Inferior parietal cortex (tissue), 1 donor: Measurements from ENCODE around the gene ZBTB47.

ENCODE experiments used
- DNase-seq: peaks from one replicate; pipeline ENCODE4 v3.0.0-alpha.2; 2016; ENCODE audit errors: extremely low spot score

ZBTB47 gene

DNA sequence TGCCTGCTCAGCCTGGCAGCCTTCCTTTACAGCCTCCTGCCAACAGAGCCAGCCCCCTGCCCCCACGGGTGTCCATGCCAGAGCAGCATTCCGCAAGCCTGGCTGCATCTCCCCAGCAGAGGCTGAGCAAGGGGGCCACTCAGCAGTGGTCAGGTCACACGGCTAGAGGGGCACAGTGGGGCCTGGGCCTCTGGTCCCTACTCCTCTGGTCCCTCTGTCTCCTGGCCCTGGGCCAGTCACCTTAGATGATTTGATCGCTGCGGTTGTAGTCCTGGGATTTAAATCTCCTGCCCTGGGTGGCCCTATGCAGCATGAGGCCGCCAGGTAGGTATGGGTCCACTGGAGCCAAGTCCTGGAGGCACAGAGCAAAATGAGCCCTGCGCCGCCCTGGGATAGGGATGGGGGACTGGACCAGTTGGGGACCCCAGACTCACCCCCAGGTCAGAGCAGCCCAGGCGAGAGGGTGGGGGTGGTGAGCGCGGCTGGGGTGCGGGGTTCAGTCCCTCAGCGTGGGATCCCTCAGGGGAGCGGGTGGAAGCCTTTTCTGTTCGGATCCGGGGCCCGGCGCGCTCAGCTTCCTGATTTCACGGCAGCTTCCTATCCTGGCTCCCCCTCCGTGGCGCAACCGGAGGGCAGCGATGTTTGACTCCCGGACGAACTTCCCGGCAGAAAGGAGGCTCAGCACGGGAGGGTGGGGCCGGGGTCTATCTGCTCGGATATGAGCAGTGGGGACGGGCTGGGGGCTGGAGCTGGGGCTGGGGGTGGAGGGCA, at the start of gene ZBTB47:
ZBTB47 (plus strand) TSS at position 138 of the 771 bp plus-strand sequence. CDS start 4,659 bp downstream, outside the sequence.
- DNase-seq: no peak

DNA sequence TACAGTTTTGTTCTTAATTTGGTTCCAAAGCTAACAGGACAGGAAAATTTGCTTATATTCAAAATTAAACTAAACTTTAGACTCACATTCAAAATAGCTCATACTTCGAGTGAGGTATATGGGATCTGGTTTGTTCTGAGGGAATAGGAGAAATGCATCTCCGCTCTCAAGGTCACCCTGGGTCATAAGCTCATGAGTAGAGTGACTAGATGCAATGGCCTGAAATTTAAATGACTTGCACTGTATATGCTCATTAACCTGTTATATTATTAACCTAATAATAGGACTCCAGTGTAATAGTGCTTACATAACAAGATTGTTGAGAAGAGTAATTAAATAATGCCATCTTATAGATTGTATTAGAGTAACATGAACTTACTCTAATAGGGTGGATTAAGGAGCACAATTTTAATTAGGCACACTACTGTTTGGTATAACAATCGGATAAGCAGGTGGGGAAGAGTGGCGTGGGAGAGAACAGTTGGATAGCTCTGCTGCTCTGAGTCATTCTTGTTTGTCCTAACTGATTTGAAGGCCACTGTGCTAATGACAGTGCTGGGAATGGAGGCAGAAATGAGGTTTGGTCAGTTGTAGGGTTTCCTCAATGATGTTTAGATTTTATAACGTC, 47.8 kb upstream of the ZBTB47 start:
- DNase-seq: no peak

DNA sequence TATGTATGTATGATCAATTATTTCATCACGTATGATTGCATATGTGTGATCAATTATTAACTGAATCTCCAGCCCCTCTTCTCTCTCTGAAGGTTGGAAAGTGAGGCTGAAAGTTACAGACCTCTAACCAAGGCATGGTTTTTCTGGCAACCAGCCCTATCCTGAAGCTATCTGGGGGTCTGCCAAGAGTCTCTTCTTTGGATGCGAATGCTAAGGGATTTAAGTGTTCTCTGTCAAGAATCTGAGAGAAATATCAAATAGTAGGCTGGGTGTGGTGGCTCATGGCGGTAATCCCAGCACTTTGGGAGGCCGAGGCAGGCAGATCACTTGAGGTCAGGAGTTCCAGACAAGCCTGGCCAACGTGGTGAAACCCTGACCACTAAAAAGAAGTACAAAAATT, 44.9 kb upstream of the ZBTB47 start:
- no peak for DNase-seq

DNA sequence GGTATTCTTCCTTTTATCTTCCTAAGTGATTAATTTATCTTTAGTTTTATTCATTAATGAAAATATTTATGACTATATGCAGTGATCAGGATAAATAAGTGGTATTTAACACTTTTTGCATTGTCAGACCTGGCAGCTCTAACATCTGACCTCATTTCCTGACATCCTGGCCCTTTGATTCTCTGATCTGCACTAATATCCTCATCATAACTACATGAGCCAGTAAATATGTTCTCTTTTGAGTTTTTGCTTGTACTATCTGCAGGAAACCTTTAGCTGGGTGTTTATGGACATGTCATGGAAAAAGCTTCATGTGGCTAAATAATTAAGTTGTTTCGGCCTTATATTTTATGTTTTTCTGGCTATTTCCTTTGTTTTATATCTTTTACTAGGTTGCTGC, 42.5 kb upstream of the ZBTB47 start:
- DNase-seq: no peak

DNA sequence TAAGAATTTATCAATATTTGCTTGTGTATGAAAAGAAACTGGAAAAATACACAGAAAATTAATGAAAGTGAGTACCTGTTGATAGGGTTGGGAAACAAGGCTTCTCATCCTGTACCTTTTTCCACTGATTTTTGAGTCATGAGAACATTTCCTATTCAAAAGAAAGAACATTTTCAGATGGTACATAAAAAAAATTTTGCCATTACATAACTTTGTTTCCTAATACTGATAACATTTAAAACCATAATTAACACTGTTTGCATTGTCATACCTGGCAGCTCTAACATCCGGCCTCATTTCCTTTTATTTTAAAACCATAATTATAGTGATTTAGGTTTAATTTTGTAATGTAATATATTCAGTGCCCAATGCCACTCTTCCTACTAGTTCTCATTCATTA, 41.3 kb upstream of the ZBTB47 start:
- no peak for DNase-seq

DNA sequence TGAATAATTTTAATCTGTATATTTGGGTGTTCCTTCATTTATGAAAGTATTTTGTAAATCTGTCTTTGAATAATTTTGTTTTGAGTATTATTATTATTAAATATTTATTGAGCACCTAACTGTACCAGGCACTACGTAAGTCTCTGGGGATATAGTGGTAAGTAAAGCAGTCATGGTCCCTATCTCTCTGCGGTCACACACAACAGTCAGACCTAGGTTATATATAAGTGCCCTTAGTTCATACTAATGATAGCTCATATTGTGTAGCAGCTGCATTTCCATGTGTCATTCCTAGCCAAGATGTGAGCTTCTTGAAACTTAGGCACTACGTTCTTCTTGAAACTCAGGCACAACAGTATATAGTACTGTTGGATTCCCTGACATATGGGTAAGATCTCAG, 40.6 kb upstream of the ZBTB47 start:
- DNase-seq: no peak

DNA sequence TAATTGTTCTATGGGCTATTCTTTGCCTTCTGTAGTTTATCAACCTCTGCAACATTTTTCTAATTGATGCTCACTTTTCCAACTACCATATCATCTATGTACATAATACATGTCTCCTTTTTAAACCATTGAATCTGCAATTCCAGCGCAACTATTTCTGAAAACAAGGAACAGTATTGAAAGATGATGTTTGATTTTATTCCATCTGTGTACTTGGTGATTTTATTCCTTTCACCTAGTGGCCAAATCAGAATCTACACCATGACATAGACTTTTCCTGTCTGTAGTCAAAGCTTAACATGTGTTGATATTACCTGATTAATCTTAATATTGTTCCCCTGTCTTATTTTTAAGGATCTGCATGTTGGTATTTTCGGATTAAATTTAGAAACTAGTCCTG, 40.0 kb upstream of the ZBTB47 start:
- no peak for DNase-seq

DNA sequence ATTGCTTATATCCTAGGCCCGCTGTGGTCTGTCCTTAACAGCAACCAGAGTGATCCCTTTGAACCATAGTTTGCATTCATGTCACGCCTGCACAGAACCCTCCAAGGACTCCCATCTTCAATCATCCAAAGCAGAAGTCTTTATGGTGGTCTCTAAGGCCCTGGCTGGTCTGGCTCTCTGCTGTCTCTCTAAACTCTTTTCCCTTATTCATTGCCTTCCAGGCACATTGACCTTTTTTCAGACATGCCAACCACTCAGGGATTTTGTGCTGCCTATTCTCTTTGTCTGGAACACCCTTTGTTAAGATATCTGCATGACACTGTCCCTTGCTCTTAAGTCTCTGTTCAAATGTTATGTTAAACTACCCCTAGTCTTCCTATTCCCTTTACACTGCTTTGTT, 21.9 kb upstream of the ZBTB47 start:
- no peak for DNase-seq

DNA sequence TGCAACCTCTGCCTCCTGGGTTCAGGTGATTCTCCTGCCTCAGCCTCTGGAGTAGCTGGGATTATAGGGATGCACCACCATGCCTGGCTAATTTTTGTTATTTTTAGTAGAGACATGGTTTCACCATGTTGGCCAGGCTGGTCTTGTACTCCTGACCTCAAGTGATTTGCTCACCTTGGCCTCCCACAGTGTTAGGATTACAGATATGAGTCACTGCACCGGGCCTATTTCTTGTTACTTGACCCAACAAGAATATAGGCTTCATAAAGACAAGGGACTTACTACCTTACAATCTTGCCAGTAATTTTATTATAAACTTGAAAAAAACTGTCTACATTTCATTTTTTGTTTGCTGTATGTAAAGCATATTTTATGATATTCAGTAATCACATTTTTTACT, 21.4 kb upstream of the ZBTB47 start:
- no peak for DNase-seq

DNA sequence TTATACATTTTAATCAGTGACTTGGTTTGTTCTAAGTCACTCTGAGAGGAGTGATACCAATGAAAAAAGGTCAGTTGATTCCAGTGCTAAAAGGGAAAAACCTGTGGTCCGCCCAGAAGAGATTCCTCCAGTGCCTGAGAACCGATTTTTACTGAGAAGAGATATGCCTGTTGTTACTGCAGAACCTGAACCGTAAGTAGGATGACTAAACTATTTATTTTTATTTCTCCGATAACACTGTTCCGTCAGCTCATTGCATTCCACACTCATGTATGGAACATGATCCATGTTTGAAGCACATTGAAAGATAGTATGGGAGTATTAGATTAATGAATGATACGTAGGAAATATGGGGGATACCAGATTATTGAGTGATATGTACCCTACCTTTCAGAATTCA, 20.0 kb upstream of the ZBTB47 start:
- no peak for DNase-seq

DNA sequence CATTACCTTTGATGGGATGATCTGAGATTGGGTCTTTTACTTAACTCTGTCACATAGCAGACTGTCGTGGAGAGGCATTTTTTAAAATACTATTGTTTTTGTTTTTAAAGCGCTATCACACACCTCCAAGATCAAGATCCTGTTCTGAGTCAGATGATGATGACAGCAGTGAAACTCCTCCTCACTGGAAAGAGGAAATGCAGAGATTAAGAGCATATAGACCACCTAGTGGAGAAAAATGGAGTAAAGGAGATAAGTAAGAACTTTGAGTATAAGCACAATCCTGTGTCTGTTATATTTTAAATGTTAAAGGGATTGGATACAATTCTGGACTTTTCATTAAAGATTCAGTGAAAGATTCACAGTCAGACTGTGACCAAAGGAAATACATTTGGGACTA, 18.4 kb upstream of the ZBTB47 start:
- no peak for DNase-seq

DNA sequence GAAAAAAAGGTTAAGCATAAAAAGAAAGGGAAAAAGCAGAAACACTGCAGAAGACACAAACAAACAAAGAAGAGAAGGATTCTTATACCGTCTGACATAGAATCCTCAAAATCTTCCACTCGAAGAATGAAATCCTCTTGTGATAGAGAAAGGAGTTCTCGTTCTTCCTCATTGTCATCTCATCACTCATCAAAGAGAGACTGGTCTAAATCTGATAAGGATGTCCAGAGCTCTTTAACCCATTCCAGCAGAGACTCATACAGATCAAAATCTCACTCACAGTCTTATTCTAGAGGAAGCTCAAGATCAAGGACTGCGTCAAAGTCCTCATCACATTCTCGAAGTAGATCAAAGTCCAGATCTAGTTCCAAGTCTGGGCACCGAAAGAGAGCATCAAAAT, 16.5 kb upstream of the ZBTB47 start:
- DNase-seq: no peak

DNA sequence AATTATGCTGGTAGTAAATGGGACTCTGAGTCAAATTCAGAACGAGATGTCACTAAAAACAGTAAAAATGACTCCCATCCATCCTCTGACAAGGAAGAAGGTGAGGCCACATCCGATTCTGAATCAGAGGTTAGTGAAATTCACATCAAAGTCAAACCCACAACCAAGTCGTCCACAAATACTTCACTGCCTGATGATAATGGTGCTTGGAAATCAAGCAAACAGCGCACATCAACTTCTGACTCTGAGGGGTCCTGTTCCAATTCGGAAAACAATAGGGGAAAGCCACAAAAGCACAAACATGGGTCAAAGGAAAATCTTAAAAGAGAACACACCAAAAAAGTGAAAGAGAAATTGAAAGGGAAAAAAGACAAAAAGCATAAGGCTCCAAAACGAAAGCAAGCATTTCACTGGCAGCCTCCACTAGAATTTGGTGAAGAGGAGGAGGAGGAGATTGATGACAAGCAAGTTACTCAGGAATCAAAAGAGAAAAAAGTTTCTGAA, 15.1 kb upstream of the ZBTB47 start:
- no peak for DNase-seq

DNA sequence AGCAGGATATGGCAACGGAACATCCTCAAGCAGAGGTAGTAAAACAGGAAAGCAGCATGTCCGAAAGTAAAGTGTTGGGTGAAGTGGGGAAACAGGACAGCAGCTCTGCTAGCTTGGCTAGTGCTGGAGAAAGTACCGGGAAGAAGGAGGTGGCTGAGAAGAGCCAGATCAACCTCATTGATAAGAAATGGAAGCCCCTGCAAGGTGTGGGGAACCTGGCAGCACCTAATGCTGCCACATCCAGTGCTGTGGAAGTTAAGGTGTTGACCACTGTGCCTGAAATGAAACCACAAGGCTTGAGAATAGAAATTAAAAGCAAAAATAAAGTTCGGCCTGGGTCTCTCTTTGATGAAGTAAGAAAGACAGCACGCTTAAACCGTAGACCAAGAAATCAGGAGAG, 14.3 kb upstream of the ZBTB47 start:
- DNase-seq: no peak

DNA sequence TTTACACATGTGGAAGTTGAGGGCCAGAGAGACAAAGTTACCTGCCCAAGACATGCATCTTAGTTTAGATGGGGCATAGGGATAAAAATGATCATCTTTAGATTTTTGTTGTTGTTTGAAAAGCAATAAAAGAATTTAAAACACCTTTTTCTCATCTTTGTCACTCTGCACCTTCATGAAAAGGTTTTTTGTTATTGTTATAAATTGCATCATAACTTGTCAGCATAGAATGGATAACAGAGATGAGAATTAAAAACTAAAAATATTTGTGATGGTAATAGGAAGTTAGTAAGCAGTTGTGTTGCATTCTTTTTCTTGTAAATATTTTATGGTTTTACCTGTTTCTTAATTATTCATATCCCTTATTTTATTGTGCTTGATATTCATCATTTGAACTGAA, 13.4 kb upstream of the ZBTB47 start:
- no peak for DNase-seq

DNA sequence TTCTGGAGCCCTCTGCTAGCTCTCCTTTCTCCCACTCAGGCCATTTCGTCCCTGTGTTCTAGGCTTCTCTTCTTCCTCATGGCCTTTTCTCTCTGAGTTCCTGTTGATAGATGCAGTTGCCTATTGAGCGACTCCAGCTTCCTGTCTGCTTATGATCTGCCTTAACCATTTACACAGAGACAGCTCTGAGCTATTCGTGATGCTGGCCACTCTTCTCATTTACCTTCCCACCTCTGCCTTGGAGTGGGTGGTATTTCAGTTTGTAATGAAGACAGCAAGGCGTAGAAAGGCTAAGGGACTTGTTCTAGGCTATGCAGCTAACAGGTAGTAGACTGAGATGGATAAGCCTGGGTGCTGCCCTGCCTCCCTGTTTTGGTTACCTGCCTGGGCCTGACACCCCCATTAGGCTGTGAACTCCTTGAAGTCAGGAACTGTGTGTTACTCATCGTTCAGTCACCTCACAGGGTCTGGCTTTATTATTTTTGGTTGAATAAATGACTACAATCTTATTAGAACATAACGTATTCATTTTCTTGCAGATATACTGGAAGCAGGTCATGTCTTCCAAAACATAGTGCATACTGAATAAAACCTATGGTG, 12.6 kb upstream of the ZBTB47 start:
- DNase-seq: no peak

DNA sequence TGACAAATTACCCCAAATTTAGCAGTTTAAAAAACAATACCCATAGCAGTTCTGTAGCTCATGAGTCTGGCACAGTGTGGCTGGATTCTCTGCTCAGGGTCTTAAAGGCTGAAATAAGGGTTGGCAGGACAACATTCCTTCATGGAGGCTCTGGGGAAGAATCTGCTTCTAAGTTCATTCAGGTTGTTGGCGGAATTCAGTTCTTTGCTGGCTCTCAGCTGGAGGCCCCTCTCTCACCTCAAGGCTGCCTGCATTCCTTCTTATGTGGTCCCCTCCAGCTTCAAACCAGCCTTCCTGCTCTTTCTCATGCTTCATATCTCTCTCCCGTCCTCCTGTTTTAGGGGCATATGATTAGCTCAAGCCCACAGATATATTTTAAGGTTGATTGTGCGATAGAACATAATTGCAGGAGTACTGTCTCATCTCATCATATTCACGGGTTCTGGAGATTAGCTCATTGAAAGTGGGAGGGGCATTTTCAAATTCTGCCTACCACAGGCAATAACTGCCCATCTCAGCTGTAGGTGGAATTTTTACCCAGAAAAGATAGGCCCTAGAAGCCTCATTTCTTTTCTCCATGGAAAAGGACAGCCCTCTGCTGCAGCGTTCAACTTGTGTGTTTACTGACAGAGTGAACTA, 5.6 kb upstream of the ZBTB47 start:
- DNase-seq: no peak

DNA sequence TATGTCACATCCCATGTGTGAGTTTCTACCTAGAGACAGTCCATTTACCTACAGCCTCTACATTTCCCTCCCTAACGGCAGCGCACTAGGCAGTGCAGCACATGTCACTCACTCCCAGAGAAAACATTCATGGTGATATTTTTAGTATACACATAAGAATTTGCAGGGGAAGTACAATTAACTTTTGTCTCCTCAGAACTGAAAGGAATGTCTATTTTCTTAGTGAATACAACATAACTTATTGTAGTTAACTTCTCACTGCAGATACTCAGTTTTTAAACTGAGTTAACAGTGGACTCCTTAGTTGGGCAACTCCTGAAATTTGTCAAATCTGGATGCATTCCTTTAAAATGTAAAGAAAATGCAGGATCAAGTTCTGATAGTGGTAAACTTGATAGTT, 4.5 kb upstream of the ZBTB47 start:
- DNase-seq: no peak

DNA sequence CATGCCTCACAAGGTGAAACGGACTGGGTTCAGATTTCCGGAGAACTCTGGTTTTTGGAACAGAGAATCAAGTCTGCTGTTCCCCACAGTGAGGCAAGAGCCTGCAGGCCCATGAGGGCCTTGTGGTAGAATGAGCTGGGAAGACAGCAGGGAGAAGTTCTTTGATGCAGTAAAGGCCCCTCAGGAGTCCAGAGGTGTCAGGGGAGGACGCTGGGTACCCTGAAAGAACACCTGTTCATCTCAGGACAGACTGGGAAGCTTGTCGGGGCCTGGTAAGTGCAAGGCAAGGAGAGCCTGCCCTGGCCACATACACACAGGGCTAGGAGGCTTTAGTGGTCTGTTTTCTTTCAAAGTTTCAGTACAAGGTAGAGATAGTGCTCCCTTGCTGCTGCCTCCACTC, 3.7 kb upstream of the ZBTB47 start:
- no peak for DNase-seq

DNA sequence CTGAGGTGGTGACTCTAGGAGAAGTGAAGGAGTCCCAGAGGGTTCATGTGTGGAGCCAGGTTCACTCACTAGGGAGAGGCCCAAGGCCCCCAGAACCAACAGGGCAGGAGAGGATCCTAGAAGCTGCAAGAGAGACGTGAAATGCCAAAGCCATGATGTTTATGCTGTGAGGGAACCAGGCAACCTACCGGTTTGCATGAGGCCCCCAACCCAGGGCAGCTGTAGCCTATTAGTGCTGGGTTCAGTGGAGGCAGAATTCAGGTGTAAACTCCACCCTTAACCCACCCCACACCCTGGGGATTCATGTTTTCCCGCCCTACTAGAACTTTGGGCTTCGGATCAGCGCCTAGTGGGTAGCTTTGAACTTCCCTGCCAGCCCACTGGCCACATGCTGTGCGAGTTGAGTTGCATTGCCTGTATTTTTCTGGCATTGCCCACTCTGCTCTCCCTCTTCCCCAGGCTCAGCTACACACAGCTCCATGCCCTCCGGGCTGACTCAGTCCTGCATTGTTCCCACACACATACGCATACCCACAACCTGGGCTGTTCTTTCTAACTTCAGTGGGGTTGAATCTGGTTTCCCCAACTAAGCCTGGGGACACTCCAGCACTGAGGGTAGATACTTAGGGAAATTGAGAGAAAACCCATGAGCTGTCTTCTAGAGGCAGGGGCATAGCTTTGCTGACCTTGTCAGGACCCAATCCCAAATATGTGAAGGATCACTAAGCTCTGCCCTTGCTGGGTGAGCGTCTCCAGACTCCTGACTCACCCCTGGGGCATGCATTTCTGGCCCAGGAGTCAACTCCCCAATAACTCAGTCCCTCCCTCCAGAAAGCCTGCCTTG, 2.0 kb upstream of the ZBTB47 start:
- no peak for DNase-seq

DNA sequence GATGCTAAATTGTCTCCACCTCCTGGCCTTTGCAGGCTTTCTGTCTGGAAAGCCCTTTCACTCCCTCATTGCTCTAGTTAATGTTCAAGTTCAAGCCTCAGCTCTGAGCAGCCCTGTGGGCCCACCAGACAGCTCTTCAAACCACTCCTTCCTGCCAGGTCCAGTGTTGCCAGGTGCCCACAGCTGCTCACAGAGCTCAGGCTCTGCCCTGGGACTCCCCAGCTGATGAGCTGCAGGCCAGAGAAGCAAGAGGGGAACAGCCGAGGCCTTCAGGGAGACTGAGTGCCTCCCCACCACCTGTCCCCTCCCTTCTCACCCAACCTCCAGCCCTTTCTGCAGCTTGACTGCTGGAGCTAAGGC, 1.3 kb upstream of the ZBTB47 start:
- DNase-seq: no peak
